Keratinocyte (primary cell): Measurements from ENCODE around the gene RPL39L. TPM values are rescaled to one million over a fixed set of nuclear protein-coding genes. Genes with fewer than 3 reads are reported as not detected.
A peak's percentile ranks its signal among the peaks of the same experiment; 100 is the strongest.

ENCODE experiments used
- DNase-seq: peaks from one replicate; pipeline ENCODE4 v3.0.0-alpha.2; 2011; ENCODE audit warnings: low read depth, missing footprints, low spot score
- FAIRE-seq: peaks from 2 replicates; lab custom pipeline; 2011; peaks lifted over from hg19 to GRCh38; lab: Jason Lieb, UNC
- H2AFZ ChIP-seq: 2 replicates; pipeline ENCODE4 v1.6.0; 2012; ENCODE audit warnings: low read length, control low read depth, inconsistent platforms; ENCODE audit not compliant: control insufficient read depth
- H3K27ac ChIP-seq: 2 replicates; pipeline ENCODE4 v1.5.1; 2011; ENCODE audit warnings: low read length; ENCODE audit not compliant: control insufficient read depth, insufficient read depth
- H3K27me3 ChIP-seq: 3 replicates; pipeline ENCODE4 v1.6.0; 2011; ENCODE audit warnings: low read length; ENCODE audit not compliant: control insufficient read depth, insufficient read depth; ENCODE audit errors: extremely low read depth
- H3K36me3 ChIP-seq, 2 experiments: 2 replicates in 1 of 2; 3 replicates in 1 of 2; pipeline ENCODE4 v1.5.1; 2011; ENCODE audit warnings: low read length in 2 of 2, mild to moderate bottlenecking in 1 of 2; ENCODE audit not compliant: control insufficient read depth in 2 of 2, insufficient read depth in 2 of 2; ENCODE audit errors: extremely low read depth in 1 of 2
- H3K4me1 ChIP-seq: 3 replicates; pipeline ENCODE4 v1.5.1; 2011; ENCODE audit warnings: low read length; ENCODE audit not compliant: control insufficient read depth, insufficient read depth; ENCODE audit errors: extremely low read depth
- H3K4me2 ChIP-seq: 3 replicates; pipeline ENCODE4 v1.6.0; 2011; ENCODE audit warnings: low read depth, low read length; ENCODE audit not compliant: control insufficient read depth, insufficient read depth; ENCODE audit errors: extremely low read depth
- H3K4me3 ChIP-seq, 3 experiments: fragments of 200-600 bp in 1 of 3; sonication (generic) in 1 of 3; 2 replicates in 2 of 3; 3 replicates in 1 of 3; pipeline ENCODE4 v1.5.1; 2011 to 2016; ENCODE audit warnings: low read length in 3 of 3, mild to moderate bottlenecking in 3 of 3, control low read depth in 2 of 3, inconsistent platforms in 1 of 3, low read depth in 1 of 3, mixed read lengths in 1 of 3, mixed run types in 1 of 3, moderate library complexity in 1 of 3; ENCODE audit not compliant: control insufficient read depth in 2 of 3, insufficient read depth in 2 of 3; ENCODE audit errors: extremely low read depth in 1 of 3
- H3K79me2 ChIP-seq: 2 replicates; pipeline ENCODE4 v1.6.0; 2012; ENCODE audit warnings: low read length; ENCODE audit not compliant: control insufficient read depth, insufficient read depth
- H3K9ac ChIP-seq: 3 replicates; pipeline ENCODE4 v1.6.0; 2011; ENCODE audit warnings: low read length; ENCODE audit not compliant: control insufficient read depth, insufficient read depth; ENCODE audit errors: extremely low read depth
- H3K9me1 ChIP-seq: 3 replicates; pipeline ENCODE4 v1.6.0; 2011; ENCODE audit warnings: low read length; ENCODE audit not compliant: control insufficient read depth, insufficient read depth; ENCODE audit errors: extremely low read depth
- H3K9me3 ChIP-seq: 2 replicates; pipeline ENCODE4 v1.5.1; 2012; ENCODE audit warnings: low read depth, low read length; ENCODE audit not compliant: control insufficient read depth
- H4K20me1 ChIP-seq: 3 replicates; pipeline ENCODE4 v1.6.0; 2011; ENCODE audit warnings: low read length; ENCODE audit not compliant: control insufficient read depth, insufficient read depth; ENCODE audit errors: extremely low read depth
- CTCF ChIP-seq, 3 experiments: IDR thresholded peaks in 1 of 3; conservative IDR thresholded peaks in 1 of 3; optimal IDR thresholded peaks in 1 of 3; 2 replicates in 2 of 3; 3 replicates in 1 of 3; pipeline versions ENCODE3 to v1.5.1; 2011; ENCODE audit warnings: low read length in 3 of 3, mild to moderate bottlenecking in 3 of 3, moderate library complexity in 2 of 3, control low read depth in 1 of 3, inconsistent platforms in 1 of 3; ENCODE audit not compliant: insufficient read depth in 2 of 3; ENCODE audit errors: extremely low read depth in 1 of 3
- EZH2 ChIP-seq: IDR thresholded peaks from one replicate; pipeline ENCODE4 v1.6.1; 2012; ENCODE audit warnings: inconsistent platforms, mild to moderate bottlenecking, low read length, moderate library complexity
- dilution Hi-C: fragments of 300-500 bp; cut with MboI; formaldehyde crosslinking; loops from one replicate; pipeline ENCODE4 v1.7.0; 2020; ENCODE audit warnings: low sequenced_read_pairs; ENCODE audit not compliant: extremely low pct_ligation_motif_present
- polyA plus RNA-seq, 5 experiments: library from polyadenylated mRNA; depleted of rRNA in 3 of 5; stranded (reverse) in 3 of 5; stranded (forward) in 1 of 5; unstranded in 1 of 5; fragments of >200 nt; gene quantifications; 1 replicate in 1 of 5; 2 replicates in 3 of 5; 3 replicates in 1 of 5; pipeline versions ENCODE4 v1.2.1 to v1.2.3, GENCODE V29; 2011 to 2012; ENCODE audit warnings: missing spikeins in 2 of 5, low read depth in 1 of 5, low replicate concordance in 1 of 5

The RPL39L gene
- polyA plus RNA-seq, 1 donor (not counting 4 experiments of a cell fraction or from before 2014, with no cell fraction given): 20.0 TPM

GRCh38 chr3:187165144-187165543 is 25.8 kb upstream of the RPL39L start:
- FAIRE-seq: peak; percentile 51
- dilution Hi-C loops: no loop called here
- TF ChIP-seq EZH2 (no peak), CTCF (optimal IDR thresholded peaks at IDR 0.05 in 1 of 3, IDR thresholded peaks at IDR 0.05 in 1 of 3, conservative IDR thresholded peaks at IDR 0.05 in 1 of 3; ENCODE audit: extremely low read depth in 1 of 3, insufficient read depth in 2 of 3, low read length in 3 of 3) (peak; percentile 41 to 60 (median 44))
- no peaks in the 10 kb centered on the region for H4K20me1 ChIP-seq
- H3K4me3 ChIP-seq: no peak overlapping the region
- H3K4me2 ChIP-seq: no peak overlapping the region
- no peak for DNase-seq
- no peak overlapping the region for H3K27ac ChIP-seq
- H3K9me3 ChIP-seq: no peaks in the 10 kb centered on the region
- no peaks in the 10 kb centered on the region for H3K36me3 ChIP-seq
- no peaks in the 10 kb centered on the region for H3K27me3 ChIP-seq
- H3K9me1 ChIP-seq: no peaks in the 10 kb centered on the region
- H2AFZ ChIP-seq: no peak overlapping the region
- H3K9ac ChIP-seq: no peak overlapping the region
- no peaks in the 10 kb centered on the region for H3K79me2 ChIP-seq
- H3K4me1 ChIP-seq: peaks cover 8% of the 10 kb centered on the region

- dilution Hi-C loops: no loop called here
- no peaks in the 10 kb centered on the region for H3K36me3 ChIP-seq
- no peak overlapping the region for H2AFZ ChIP-seq
- no peaks in the 10 kb centered on the region for H4K20me1 ChIP-seq
- no peak overlapping the region for H3K4me2 ChIP-seq
- no peak overlapping the region for H3K4me3 ChIP-seq
- no peaks in the 10 kb centered on the region for H3K79me2 ChIP-seq
- FAIRE-seq: no peak
- no peak overlapping the region for H3K9ac ChIP-seq
- H3K27ac ChIP-seq: no peak overlapping the region
- peaks cover 2% of the 10 kb centered on the region for H3K9me3 ChIP-seq
- TF ChIP-seq CTCF (optimal IDR thresholded peaks at IDR 0.05 in 1 of 3, IDR thresholded peaks at IDR 0.05 in 1 of 3, conservative IDR thresholded peaks at IDR 0.05 in 1 of 3; ENCODE audit: extremely low read depth in 1 of 3, insufficient read depth in 2 of 3, low read length in 3 of 3): no peak
- TF ChIP-seq EZH2: no peak
- no peak for DNase-seq
- no peaks in the 10 kb centered on the region for H3K9me1 ChIP-seq
- H3K27me3 ChIP-seq: no peaks in the 10 kb centered on the region
- no peaks in the 10 kb centered on the region for H3K4me1 ChIP-seq
Measured at GRCh38 chr3:187162265-187162953, 23.1 kb upstream of the RPL39L start.
